Measurements from ENCODE around the gene API5.

DNA sequence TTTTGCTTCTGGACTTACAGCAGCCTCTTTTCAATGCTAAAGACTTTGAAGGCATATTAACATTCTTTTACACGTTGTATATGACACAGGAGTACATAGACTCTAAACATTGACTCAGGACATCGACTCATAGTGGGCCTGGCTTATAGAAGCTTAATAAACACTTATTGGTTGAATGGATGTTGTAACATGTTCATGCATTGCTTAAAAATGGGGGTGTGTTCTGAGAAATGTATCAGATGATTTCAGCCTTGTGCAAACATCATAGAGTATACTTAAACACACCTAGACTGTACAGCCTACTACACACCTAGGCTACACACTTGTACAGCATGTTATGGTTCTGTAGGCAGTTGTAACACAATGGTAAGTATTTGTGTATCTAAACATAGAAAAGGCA lies 64.8 kb downstream of the API5 start:
- TF ChIP-seq, protein P1, sequence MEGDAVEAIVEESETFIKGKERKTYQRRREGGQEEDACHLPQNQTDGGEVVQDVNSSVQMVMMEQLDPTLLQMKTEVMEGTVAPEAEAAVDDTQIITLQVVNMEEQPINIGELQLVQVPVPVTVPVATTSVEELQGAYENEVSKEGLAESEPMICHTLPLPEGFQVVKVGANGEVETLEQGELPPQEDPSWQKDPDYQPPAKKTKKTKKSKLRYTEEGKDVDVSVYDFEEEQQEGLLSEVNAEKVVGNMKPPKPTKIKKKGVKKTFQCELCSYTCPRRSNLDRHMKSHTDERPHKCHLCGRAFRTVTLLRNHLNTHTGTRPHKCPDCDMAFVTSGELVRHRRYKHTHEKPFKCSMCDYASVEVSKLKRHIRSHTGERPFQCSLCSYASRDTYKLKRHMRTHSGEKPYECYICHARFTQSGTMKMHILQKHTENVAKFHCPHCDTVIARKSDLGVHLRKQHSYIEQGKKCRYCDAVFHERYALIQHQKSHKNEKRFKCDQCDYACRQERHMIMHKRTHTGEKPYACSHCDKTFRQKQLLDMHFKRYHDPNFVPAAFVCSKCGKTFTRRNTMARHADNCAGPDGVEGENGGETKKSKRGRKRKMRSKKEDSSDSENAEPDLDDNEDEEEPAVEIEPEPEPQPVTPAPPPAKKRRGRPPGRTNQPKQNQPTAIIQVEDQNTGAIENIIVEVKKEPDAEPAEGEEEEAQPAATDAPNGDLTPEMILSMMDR (IDR thresholded peaks at IDR 0.05) = no peak
- TF ChIP-seq POLR2A (IDR thresholded peaks at IDR 0.05) = peak in 1 of 2 donors; percentile 37

Data from Peyer's patch (tissue), 4 donors.